ENCODE data around the gene USE1.
A peak's percentile ranks its signal among the peaks of the same experiment; 100 is the strongest.
"Not testable (repeated sequence)": the region's sequence is repeated elsewhere in the genome, so short reads cannot be mapped to it uniquely, and the experiment has no call there.

USE1 gene, protein sequence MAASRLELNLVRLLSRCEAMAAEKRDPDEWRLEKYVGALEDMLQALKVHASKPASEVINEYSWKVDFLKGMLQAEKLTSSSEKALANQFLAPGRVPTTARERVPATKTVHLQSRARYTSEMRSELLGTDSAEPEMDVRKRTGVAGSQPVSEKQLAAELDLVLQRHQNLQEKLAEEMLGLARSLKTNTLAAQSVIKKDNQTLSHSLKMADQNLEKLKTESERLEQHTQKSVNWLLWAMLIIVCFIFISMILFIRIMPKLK

DNA sequence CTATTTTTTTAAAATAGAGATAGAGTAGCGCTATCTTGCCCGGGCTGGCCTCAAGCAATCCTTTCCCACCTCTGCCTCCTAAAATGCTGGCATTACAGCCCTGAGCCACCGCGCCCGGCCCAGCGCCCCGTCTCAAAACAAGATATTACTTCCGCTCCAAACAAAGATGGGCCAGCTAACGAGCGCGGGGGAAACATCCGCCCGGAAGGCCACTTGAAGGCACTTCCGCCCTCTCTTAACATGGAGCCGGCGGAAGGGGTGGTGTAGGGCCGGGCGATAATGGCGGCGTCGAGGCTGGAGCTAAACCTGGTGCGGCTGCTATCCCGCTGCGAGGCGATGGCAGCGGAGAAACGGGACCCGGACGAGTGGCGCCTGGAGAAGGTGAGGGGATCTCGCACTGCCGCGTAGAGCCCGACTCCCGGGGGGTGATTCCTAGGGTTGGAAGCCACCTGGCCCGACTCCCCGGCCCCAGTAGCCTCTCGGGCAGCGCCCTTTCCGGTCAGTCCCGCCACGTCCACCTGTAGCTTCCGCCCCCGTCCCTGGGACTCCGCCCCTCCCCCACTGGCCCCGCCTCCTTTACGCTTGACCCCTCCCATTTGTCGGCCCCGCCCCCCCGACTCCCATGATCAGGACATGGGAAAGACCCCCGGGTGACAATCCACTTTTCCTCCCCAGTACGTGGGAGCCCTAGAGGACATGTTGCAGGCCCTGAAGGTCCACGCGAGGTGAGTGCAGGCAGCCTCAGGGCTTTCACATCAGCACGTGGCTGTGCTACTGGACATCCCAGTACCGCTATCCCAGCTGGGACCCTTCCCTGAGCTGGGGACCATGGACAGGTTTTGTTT, at the start of gene USE1:
USE1 (plus strand) TSS at position 231 of the 845 bp plus-strand sequence; CDS start at position 280, 49 bp downstream.
- peak; percentile 84 for DNase-seq

DNA sequence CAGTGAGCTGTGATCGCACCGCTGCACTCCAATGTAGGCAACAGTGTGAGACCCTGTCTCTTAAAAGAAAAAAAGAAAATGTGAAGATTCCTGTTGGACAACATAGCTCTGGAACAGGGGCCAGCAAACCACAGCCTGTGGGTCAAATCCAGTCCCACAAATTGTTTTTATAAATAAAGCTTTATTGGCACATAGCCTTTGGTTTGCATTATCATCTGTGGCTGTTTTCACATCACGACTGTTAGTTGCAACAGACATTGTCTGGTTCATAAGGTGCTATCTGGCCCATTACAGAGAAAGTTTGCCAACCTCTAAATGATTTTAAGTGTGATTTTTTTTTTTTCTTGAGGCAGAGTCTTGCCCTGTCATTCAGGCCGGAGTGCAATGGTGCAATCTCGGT, 49.4 kb upstream of the USE1 start:
- no peak for DNase-seq

DNA sequence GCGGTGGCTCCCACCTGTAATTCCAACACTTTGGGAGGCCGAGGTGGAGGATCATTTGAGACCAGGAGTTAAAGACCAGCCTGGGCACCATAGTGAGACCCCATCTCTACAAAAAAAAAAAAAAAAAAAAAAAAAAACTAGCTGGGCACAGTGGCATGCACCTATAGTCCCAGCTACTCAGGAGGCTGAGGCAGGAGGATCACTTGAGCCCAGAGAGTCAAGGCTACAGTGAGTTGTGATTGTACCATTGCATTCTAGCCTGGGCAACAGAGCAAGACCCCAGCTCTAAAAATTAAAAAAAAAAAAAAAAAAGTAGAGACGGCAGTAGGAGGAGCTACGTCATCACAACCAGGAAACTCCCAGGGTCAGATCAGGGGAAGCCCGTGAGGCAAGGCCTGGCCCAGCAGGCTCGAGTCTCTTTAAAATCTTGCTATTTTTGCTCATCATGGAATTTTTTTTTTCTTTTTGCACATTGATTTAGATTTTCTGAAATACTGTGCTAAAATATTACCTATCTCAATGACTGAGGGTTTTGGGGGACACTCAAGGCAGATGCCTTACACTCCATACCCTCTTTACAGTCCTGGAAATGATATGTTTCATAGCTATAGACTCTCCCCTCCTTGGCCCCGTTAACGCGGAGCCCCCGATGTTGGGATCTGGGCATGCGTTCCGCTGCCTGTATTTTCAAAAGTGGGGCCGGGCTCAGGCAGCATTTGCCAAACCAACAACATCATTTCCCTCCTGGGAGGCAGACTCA, 44.4 kb upstream of the USE1 start:
- no peak for DNase-seq

DNA sequence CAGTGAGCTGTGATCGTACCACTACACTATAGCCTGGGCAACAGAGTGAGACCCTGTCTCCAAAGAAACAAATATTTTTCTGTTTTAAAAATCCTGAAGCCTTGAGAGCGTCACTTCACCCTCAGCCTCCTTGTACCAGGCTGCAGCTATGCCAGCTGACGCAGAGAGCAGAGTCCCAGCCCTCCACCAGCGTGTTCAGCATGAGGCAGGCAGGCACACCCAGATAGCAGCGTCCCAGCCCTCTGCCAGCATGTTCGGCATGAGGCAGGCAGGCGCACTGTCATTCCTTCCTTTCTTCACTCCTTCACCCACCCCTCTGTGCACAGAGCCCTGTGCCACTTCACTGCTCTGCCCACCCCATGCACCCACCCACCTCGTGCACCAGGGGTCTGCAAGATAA, 43.3 kb upstream of the USE1 start:
- DNase-seq = no peak

DNA sequence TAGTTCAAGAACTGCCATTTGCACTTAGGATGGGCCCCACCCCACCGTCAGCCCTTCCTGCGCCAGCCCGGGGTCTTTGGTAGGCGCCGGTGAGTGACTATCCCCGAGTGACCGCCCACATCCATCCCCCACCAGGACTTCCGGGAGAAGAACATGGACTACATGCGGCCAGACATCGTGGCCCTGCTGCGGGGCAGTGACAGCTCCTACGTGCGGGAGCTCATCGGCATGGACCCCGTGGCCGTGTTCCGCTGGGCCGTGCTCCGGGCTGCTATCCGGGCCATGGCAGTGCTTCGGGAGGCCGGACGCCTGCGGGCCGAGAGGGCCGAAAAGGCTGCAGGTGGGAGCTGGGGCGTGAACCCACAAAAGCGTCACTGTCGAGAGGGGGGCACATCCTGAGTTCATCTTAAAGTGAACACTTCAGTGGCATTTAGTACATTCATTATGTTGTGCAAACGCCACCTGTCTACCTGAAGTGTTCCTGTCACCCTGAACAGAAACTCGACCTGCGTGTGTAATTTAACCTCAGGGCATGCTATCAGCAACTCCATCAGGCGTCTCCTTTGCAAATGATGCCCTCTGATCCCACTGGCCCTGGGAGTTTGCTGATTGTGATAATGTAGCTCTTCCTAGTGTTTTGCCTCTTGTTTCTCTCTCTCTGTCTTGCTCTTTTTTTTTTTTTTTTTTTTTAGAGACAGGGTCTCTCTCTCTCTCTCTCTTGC, 42.4 kb upstream of the USE1 start:
- DNase-seq = no peak

DNA sequence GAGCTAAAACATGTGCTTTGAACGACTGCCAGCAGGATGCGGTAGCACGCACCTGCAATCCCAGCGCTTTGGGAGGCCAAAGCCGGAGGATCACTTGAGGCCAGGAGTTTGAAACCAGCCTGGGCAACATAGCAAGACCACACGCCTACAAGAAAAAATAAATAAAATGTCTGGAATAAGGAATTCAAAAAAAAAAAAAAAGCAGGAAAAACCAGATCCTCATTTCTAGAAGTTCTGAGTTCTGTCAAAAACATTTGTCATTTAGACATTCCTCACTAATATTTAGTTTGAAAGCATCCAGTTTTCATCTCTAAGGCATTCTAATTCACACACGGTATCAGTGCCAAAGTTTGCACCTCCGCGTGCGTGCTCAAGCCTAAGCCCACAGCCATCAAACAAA, 36.9 kb upstream of the USE1 start:
- no peak for DNase-seq

DNA sequence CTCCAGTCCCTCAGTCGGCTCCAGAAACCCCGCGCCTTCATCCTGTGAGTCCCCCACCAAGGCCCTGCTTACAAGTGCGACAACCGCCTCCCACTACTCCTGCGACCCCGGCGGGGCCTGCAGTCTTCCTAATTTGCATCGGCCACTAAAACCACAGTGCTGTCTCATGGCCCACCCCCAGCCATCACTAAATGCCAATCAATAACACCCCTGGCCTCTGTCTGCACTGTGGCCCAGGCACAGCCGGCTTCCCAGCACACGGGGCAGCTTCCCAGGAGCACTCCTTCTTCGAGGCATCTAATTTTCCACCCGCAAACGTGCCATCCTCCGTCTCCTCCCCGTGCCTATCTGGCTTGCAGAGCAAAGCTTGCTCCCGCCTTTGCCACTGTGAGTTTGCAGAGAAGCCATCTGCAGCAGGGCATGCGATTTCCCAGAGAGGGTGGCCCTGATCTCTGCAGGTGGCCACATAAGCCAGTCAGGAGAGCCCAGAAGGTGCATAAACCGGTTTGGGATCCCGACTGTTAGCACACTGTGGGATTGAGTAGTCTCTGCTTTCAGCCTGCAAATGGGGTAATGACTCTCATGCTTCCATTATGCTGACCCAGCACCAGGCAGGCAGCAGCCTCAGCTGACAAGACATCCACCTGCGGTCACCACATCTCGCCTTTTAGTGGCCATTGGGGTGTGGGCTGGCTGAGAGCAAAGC, 34.0 kb upstream of the USE1 start:
- DNase-seq = no peak

DNA sequence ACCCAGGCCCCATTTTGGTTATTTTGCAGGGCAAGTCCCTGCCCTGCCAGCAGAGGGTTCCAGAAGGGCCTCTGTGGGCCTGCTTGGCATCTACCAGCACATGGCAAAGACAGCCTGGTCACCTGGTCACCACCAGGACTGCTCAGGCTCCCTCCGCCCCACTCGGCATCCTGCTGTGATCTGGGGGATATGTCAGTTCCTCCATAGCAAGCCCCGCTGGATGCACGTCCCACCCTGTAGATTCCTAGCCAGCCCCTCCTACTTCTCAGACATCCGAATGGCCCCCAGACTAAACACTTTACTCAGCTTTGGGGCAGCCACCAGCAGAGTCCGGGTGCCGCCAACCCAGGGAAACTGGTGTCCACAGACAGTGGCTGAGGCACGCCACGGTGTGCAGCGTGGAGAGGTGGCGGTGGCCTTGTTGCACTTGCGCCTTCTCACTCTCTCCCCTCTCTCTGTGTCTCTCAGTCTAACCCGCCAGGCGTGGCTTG, 31.8 kb upstream of the USE1 start:
- DNase-seq = peak; percentile 19

DNA sequence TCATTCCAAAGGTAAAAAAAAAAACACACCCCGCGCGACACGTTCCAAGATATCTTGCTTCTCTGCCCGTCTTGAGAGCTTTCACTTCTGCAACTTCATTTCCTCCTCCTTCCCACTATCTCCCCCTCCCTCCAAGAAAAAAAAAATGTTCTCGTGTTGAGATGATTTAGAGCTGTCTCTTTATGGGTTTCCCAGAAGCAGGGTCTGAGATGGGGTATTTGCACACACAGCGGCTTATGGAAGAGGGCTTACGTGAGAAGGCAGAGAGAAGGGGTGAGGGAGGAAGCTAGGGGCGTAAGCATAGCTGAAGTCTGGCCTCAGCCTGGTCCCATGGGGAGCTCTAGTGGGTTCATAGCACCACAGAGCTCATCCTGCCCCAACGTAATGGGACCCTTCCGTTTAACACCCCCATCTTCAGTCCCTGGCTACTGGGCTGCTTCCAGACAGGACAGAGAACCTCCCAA, 31.3 kb upstream of the USE1 start:
- peak; percentile 19 for DNase-seq

DNA sequence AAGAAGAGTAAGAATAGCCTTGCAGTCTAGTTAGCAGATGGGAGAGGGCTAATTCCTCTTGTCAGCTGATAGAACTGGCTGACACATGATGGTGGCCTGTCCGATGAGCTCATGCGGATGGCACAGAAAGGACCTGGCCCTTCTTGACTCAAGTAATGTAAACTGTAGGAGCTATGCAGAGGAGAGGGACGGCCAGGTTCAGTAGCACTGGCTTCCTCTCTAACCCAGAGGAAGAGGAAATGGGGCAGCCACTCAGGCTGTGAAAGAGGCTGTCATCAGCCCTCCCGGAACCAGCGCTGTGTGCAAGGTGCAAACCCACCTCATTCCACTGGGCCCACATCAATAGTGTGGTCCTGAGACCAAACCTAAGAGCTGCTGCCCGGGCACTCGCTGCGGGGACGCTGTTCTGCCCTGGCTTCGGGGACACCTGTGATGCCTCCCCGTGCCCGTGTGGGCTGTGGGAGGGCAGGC, 30.8 kb upstream of the USE1 start:
- DNase-seq = peak; percentile 13

DNA sequence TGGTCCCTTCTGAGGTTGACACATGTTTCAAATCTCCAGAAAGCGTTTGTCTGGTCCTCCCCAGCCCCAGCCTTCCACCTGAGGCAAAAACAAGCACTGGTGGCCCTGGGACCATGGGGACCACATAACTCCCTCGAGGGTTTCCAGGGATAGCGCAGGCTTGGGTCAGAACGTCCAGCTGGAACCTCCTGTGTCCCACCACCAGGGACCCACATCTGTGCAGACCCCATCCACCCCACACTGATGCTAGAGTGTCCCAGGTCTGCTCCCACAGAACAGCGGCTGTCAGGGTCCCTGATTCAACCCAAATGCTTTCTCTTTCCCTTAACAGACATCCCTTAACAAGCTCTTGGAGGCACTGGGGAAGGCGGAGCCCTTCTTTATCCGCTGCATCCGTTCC, 29.6 kb upstream of the USE1 start:
- DNase-seq = no peak

DNA sequence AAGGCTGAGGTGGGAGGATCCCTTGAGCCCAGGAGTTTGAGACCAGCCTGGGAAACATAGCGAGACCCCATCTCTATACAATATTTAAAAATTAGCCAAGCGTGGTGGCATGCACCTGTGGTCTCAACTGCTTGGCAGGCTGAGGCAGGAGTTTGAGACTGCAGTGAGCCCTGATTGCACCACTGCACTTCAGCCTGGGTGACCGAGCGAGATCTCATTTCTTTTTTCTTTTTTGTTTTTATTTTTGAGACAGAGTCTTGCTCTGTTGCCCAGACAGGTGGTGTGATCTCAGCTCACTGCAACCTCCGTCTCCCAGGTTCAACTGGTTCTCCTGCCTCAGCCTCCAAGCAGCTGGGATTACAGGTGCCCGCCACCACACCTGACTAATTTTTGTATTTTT, 23.4 kb upstream of the USE1 start:
- DNase-seq = not testable (repeated sequence)

DNA sequence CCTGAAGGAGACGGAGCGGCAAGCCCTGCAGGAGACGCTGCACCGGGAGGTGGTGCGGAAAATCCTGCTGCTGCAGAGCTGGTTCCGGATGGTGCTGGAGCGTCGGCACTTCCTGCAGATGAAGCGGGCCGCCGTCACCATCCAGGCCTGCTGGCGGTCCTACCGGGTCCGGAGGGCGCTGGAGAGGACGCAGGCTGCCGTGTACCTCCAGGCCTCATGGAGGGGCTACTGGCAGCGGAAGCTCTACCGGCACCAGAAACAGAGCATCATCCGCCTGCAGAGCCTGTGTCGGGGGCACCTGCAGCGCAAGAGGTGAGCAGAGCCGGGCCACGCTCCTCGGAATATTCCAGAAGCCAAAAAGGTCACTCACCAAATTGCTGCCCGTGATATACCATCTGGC, 22.4 kb upstream of the USE1 start:
- DNase-seq = no peak

DNA sequence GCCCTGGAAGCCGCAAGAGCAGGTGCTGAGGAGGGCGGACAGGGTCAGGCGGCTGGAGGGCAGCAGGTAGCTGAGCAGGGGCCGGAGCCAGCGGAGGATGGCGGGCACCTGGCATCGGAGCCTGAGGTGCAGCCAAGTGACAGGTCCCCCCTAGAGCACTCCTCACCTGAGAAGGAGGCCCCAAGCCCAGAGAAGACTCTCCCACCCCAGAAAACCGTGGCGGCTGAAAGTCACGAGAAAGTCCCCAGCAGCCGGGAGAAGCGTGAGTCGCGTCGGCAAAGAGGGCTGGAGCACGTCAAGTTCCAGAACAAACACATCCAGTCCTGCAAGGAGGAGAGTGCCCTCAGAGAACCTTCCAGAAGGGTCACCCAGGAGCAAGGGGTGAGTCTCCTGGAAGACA, 20.5 kb upstream of the USE1 start:
- no peak for DNase-seq

DNA sequence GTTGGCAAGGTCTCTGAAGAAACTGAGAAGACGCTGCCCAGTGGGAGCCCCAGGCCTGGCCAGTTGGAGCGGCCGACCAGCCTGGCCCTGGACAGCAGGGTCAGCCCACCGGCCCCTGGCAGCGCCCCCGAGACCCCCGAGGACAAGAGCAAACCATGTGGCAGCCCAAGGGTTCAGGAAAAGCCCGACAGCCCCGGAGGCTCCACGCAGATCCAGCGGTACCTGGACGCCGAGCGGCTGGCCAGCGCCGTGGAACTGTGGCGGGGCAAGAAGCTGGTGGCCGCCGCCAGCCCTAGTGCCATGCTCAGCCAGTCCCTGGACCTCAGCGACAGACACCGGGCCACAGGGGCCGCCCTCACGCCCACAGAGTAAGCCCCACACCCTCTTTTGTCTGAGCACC, 20.1 kb upstream of the USE1 start:
- DNase-seq = no peak

DNA sequence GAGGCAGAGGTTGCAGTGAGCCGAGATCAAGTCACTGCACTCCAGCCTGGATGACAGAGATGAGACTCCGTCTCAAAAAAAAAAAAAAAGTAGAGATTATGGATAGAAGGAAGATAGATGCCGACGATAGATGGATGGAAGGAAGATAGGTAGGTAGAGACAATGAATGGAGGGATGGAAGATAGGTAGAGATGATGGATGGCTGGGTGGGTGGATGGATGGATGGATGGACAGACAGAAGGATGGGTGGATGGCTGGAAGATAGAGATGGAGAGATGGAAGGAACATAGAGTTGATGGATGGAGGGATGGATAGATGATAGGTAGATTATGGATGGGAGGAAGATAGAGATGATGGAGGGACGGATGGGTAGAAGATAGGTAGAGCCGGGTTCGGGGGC, 18.5 kb upstream of the USE1 start:
- DNase-seq = no peak

DNA sequence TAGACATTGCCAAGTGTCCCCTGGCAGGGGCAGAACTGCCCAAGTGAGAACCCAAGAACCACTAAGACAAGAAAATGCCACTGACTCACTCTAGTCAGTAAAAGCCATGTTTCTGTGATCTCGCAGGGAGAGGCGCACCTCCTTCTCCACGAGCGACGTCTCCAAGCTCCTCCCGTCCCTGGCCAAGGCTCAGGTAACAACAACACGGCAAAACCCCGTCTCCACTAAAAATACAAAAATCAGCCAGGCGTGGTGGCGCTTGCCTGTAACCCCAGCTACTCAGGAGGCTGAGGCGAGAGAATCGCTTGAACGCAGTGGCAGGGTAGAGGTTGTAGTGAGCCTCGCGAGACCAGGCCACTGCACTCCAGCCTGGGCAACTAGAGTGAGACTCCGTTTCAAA, 17.5 kb upstream of the USE1 start:
- DNase-seq = no peak

DNA sequence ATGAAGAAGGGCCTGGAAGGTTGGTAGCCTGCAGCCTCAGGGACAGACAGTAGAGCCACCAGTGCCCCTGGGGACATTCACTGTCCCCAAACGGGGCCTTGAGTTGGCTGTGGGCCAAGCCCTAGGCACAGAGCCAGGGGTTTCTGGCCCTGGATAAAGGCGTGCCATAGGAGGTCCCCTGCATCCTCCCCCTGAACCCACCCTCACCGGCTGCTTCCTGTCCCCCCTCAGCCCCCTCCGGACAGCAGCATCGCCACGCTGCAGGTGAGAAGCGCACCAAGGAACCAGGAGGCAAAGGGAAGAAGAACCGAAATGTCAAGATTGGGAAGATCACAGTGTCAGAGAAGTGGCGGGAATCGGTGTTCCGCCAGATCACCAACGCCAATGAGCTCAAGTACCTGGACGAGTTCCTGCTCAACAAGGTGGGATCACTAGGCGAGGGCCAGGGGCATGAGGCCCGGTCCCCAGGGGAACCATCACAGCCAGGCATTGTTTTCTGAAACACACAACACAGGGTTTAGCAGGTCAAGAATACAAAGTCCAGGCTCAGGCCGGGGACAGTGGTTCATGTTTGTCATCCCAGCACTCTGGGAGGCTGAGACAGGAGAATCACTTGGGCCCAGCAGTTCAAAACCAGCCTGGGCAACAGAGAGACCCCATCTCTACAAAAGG, 14.6 kb upstream of the USE1 start:
- no peak for DNase-seq

DNA sequence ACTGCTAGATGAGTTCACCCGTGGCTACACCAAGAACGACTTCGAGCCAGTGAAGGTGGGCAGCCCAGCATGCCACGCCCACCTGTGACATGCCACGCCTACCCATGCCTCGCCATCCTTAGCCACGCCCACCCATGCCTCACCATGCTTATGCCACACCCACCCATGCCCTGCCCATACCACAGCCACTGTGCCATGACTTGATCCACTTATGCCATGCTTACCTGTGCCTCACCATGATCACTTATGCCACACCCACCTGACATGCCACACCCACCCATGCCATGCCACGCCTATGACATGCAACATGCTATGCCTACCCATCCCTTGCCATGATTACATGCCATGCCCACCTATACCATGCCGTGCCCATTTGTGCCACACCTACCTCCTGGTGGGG, 12.9 kb upstream of the USE1 start:
- DNase-seq = no peak

DNA sequence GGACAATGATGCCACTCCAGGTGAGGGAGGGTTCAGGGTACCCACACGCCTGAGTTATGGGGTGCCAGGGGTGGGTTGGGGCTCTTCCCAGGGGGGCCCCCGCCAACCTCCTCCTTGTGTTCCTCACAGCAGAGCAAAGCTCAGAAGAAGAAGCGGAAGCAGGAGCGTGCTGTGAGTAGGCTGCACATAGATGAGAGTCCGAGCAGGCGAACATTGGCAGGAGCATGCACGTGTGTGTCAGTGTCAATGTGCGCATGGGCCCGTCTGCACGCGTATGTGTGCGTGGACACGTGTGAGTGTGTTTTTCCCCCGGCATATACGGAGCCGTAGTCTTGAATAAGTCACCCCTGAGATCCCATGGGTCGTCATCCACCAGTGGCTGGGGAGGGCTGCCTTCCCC, 12.4 kb upstream of the USE1 start:
- DNase-seq = no peak

All from GDM1 (cell line).